ENCODE data around the gene WAC.
"Not testable (repeated sequence)": the region's sequence is repeated elsewhere in the genome, so short reads cannot be mapped to it uniquely, and the experiment has no call there.

Gene WAC

DNA sequence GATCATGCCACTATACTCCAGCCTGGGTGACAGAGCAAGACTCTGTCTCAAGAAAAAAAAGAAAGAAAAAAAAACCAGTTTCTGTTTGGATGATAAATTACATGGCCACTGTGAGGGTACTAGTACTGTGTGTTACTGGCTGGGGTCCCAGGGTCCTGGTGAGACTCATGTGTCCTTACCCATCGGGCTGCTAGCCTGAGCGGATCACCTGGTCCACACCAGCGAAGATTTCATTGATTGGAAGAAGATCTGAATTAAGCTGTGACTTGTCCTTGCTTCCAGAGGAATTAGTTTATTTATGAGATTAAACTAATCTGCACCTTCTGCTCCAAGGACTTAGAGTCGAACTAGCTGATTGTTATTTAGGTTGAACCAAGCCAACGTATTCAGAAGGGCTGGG, 104.4 kb downstream of the WAC start:
- in situ Hi-C loops (cut with HindIII; ENCODE audit: low pct_ligation_motif_present, low pct_unique_long_range_greater_than_20kb, low sequenced_read_pairs) = no loop called here
- no peak for DNase-seq

DNA sequence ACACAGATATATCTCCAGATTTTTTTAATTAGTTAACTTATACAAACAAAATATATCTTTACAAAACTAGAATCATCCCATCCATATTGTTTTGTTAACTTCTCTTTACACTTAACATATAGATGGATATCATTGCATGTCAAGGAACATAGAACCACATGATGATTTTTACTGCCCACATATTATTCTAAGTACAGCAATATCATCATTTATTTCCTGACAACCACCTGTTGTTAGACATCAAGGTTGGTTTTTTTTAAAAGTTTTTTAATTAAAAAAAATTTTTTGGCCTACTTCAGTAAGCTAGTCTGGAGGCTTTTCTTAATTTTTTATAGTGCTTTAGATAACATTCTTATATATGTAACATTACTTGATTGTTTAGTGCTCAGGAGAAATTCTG, 105.5 kb downstream of the WAC start:
- no peak for DNase-seq
- in situ Hi-C loops (cut with HindIII; ENCODE audit: low pct_ligation_motif_present, low pct_unique_long_range_greater_than_20kb, low sequenced_read_pairs) = no loop called here

DNA sequence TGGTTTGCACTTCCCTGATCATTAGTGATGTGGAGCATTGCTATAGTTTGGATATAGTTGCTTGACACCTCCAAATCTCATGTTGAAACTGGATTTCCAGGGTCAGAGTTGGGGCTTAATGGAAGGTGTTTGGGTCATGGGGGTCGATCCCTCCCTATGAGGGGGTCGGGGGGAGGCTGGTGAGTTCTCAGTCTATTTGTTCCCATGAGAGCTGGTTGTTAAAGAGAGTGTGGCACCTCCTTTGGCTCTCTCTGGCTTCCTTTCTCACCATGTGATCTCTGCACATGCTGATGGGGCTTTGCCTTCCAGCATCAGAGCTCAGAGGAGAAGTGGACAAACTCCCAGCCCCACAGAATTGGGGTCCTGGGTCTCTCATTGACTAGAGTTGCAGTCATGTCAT, 107.6 kb downstream of the WAC start:
- no peak for DNase-seq
- in situ Hi-C loops (cut with HindIII; ENCODE audit: low pct_ligation_motif_present, low pct_unique_long_range_greater_than_20kb, low sequenced_read_pairs) = no loop called here

DNA sequence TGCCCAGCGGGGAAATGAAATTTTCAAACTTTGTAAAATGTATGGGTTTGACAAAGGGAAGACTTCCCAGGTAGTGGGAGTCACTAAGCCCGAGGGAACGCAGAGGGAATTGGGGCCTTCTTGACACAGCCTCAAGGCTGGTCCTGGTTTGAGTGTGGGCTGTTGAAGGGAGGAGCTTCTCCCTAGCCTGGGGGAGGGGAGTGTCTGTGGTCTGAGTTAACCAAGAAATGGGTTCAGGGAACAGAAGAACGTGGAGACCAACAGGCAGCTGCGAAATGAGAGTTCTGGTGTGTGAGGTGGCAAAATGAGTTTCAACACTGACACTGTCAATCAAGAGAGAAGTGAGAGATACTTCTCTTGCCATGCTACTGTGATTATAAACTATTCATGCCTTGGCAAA, 111.7 kb downstream of the WAC start:
- in situ Hi-C loops (cut with HindIII; ENCODE audit: low pct_ligation_motif_present, low pct_unique_long_range_greater_than_20kb, low sequenced_read_pairs) = no loop called here
- DNase-seq = no peak

DNA sequence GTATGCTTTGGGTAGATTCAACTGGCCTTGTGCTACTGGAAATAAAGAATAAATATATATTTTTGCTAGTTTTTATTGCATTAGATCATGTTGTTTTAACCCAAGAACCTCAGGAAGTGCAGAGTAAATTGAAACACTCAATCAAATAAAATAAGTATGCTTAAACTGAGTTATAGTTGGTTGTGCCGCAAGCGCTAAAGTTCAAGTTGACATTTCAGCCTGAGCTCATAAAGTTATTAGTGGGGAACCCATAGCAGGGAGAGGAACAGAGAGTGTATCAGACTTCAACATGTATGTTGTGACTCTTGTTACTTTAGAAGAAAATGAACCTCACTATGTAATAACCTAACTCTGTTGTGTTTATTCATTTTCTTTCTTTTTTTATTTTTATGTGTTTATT, 119.2 kb downstream of the WAC start:
- DNase-seq = no peak
- in situ Hi-C loops (cut with HindIII; ENCODE audit: low pct_ligation_motif_present, low pct_unique_long_range_greater_than_20kb, low sequenced_read_pairs) = no loop called here

DNA sequence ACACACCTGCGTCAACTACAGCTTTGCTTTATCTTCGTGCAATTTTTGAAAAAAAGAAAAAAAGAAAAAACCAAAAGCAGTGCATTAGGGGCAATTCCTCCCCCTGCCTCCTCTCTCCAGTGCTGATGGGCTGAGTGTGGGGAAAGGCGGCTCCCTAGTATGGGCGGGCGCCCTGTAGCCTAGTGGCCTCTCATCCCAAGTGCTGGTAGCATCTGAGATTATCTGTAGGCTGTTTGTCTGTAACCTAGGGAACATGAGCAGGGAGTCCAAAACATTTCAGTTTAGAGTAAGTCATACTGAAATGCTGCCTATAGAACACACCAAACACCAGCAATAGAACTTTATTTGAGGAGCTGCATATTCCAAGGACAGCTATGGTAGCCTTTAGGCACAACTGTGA, 119.8 kb downstream of the WAC start:
- in situ Hi-C loops (cut with HindIII; ENCODE audit: low pct_ligation_motif_present, low pct_unique_long_range_greater_than_20kb, low sequenced_read_pairs) = no loop called here
- DNase-seq = no peak

DNA sequence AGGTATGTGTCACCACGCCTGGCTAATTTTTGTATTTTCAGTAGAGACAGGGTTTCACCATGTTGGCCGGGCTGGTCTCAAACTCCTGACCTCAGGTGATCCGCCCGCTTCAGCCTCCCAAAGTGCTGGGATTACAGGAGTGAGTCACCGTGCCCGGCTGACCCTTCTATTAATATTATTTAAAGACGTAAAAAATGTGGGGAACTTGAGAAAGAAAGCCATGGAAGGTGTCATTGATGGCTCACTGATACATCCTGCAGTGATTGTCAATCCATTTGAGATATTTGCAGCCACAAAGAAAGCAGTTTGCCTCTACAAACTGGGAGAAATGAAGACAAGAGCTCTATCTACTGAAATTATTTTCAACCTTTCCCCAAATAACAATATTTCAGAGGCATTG, 125.9 kb downstream of the WAC start:
- in situ Hi-C loops (cut with HindIII; ENCODE audit: low pct_ligation_motif_present, low pct_unique_long_range_greater_than_20kb, low sequenced_read_pairs); DNase-seq: not testable (repeated sequence)

DNA sequence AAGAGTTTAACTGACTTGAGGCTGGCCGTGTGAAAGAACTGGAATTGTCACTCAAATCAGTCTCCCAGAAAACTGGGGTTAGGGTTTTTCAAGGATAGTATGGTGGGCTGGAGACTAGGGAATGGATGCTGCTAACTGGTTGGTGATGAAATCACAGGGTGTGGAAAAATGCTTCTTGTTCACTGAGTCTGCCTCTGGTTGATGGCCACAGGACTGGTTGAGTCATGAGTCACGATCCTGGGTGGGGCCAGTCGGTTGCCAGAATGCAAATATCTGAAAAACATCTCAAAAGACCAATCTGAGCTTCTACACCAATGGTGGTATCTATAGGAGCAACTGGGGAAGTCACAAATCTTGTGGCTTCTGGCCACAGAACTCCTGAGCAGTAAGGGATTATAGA, 128.1 kb downstream of the WAC start:
- DNase-seq = peak; percentile 19
- in situ Hi-C loops (cut with HindIII; ENCODE audit: low pct_ligation_motif_present, low pct_unique_long_range_greater_than_20kb, low sequenced_read_pairs) = no loop called here

DNA sequence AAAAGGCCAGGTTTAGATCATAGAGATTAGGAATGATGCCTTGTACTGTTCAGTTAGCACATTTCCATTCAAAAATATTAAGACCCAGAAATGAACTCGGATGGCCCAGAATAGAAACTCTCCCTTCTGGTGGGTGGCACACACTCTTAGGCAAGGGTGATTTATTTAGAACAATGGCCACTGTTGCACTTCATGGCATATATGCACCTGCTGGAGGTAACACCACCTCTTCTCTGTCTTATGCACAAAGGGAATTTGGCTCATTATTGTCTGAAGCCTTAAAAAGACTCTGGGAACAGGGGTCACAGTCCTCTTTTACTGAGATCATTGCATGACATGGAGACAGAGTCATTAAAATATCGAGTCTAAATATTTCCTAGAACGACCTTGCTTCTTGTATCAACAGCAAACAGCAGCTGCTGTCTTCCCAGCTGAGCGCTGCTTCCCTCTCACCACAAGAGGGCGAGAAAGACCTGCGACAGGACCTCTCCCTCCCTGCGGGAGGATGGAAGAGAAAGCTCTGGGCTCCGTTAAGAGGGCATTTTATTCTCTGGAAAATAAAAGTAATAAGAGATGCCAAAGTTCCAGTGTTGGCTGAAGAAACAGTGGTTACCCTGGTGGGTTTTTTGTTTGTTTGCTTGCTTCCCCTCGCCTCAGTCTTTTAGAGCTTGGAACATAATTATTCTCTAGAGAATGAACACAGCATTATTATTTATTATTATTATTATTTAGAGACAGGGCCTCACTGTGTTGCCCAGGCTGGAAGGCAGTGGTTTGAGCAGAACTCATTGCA, 130.9 kb downstream of the WAC start:
- DNase-seq = peak; percentile 78
- in situ Hi-C loops (cut with HindIII; ENCODE audit: low pct_ligation_motif_present, low pct_unique_long_range_greater_than_20kb, low sequenced_read_pairs) = no loop called here

DNA sequence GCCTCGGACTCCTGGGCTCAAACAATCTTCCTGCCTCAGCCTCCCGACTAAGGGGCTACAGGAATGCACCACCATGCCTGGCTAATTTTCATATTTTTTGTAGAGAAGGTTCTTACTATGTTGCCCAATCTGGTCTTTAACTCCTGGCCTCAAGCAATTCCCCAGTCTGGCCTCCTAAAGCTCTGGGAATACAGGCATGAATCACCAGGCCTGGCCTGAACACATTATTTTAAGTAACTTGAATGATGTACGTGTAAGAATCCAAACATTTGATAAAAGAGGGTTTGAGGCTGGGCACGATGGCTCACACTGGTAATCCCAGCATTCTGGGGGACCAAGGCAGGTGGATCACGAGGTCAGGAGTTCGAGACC, 131.4 kb downstream of the WAC start:
- no peak for DNase-seq
- in situ Hi-C loops (cut with HindIII; ENCODE audit: low pct_ligation_motif_present, low pct_unique_long_range_greater_than_20kb, low sequenced_read_pairs) = no loop called here

DNA sequence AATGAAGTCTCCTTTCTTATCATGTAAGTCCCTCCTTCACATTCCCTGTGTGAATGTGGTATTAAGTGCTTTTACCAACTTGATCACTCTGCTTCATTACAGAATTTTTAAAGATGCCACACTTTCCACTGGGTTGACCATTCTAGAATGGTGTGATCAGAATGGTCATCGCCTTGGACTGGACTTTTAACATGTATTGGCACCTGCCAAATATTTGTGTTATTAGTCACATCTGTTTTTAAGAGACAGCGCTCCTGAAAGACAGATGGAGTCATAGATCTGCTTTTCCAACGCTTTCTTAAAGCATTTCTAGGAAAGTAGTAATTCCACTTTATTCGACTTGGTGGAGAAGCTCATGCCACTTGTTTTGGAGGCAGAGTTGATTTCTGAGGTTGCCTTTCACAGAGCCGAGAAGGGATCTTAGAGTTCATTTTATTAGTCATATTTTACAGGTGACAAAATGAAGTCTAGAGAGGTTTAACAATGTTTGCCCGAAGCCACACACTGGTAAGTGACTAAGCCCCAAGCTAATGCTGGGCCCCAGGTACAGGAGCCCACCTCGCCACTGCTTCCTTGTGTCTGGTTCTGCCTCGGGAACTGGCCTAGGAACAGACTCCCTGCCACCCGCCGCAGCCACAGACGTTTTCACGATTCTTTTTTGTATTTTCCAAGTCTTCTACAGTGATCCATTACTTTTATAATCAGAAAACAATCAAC, 134.0 kb downstream of the WAC start:
- no peak for DNase-seq
- in situ Hi-C loops (cut with HindIII; ENCODE audit: low pct_ligation_motif_present, low pct_unique_long_range_greater_than_20kb, low sequenced_read_pairs) = no loop called here

DNA sequence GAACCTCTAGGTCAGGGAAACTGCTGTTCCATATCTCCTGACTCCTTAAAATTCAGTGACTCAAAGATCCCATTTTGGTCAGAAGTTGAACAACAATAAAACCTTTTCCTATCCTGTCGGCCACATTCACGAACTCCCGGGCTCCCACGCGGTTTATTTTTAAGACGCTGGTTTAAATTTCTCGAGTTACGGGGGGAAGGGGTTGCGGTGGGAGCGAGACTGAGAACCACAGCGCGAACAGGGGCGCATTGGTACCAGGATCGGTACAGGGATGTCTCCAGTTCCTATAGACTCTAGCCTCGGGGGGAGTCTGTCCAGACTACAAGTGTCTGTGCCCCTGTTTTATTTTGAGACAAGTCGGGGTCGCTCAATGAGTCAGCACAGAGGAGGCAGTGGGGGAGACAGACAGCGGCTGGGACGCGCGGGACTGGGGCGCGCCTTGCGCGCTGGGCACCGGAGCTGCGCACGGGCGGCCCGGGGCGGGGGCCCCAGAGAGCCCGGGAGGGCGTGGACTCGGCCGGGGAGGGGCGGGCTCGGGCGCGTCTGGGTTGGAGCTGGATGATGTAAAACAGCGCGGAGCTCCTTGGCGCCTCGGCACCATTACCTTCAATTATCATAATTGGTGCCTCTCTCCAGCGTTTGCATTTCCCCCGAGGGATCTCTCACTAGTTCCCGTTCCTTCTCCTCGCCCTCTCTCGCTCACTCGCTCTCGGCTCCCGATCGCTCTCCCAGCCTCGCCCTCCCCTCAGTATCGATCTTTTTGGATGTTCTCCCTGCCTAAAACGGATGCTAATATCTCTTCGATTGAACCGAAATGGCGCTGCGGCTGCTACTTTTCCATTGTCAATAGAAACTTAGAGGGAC, 135.7 kb downstream of the WAC start:
- DNase-seq = no peak
- in situ Hi-C loops (cut with HindIII; ENCODE audit: low pct_ligation_motif_present, low pct_unique_long_range_greater_than_20kb, low sequenced_read_pairs) = no loop called here

DNA sequence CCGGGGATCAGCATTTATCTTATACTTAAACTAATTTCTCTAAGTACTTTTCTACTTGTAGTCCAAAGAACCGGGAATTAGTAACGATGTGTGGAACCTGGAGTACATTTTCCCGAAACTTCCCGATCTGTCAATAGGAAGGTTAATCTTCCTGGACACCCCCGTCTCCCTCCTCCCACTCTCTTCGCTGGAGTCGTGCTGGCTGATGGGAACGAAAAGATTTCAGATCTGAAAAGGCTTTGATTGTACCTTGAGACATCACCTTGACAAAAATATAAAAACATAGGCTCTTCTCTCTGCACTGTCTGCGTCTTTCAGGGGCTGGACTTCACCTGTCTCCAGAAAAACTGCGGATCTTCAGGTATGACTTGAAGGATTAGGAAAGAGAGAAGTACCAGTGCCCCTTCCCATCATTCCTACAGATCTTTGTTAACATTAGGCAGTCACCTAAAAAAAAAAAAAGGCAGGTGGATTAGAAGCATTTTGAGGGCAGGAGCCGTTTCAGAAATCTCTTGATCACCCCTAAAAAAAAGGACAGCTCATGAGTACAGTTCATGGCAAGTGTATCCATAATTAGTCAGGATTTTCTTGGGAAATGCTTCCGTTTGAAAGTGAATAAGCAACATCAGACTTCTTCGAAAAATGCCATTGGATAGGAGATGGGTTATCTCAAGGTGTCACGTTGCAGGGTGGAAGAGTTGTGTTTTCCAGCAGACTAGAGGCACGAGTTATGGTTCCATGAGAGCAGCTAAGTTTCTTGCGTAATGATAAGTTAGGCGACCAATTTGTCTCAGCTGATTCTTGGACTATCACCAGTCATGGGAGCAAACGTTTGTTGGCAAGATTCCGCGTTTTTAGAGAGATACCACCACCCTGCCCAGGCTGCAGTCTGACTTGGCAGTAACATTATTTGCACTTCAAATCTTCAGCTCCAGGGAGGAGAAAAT, 136.6 kb downstream of the WAC start:
- no peak for DNase-seq
- in situ Hi-C loops (cut with HindIII; ENCODE audit: low pct_ligation_motif_present, low pct_unique_long_range_greater_than_20kb, low sequenced_read_pairs) = no loop called here
